ENCODE data around the gene RAB3D. TPM values are rescaled to one million over a fixed set of nuclear protein-coding genes. Genes with fewer than 3 reads are reported as not detected.
A peak's percentile ranks its signal among the peaks of the same experiment; 100 is the strongest.

Gene RAB3D
- total RNA-seq, 1 experiment from 2014 or later = 1.3 TPM

GRCh38 chr19:11296264-11296663 is 43.2 kb downstream of the RAB3D start:
- DNase-seq (ENCODE audit: low read depth) = no peak

DNA sequence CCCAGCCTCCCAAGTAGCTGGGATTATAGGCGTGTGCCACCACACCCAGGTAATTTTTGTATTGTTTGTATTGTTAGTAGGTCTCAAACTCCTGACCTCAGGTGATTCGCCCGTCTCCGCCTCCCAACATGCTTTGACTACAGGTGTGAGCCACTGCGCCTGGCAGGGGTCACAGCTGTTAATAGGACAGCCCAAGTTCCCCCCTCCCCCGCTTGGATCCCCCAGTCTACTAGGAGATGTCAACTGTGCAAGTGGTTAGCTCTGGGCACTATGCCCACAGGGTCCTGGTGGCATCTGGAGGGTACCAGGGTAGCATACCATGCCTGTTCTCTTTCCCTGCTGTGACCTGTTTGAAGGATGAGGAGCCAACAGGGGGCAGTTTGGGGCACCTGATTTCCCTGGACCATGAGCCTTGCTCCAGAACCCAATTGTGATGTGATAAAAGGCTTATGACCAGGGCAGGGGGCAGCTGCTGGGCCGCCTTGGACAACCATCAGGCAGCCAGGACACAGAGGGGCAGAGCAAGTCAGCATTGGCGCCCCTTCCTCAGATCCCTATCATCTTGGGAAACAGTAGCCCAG is 43.7 kb downstream of the RAB3D start, which contains the start of gene TSPAN16:
TSPAN16 (plus strand) TSS at position 496 of the 581 bp plus-strand sequence. CDS start 138 bp downstream, outside the sequence.
- no peak for DNase-seq (ENCODE audit: low read depth)

- DNase-seq (ENCODE audit: low read depth) = no peak
Measured at GRCh38 chr19:11295180-11295579, 44.3 kb downstream of the RAB3D start.

GRCh38 chr19:11293433-11294389 is 45.7 kb downstream of the RAB3D start:
- DNase-seq (ENCODE audit: low read depth) = peak; percentile 93

DNA sequence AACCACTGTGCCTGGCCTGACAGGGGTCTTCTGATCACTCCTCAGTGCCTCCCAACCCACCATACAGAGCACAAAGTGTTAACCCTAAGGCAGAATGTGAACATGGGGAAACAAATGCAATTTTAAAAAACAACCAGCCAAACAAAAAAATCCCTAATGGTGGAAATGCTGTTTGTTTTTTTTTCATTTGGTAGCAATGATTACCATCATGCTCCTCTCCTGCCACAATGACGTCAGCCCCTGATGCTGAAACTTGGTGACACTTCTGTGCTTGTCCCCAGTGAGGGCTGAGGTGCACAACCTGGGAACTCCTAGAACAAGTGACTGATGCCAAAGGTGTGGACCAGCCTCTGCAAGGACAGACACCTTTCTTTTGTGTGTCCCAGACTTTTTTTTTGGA is 47.5 kb downstream of the RAB3D start:
- DNase-seq (ENCODE audit: low read depth) = no peak

- no peak for DNase-seq (ENCODE audit: low read depth)
Measured at GRCh38 chr19:11291415-11291814, 48.0 kb downstream of the RAB3D start.

- no peak for DNase-seq (ENCODE audit: low read depth)
Measured at GRCh38 chr19:11290256-11290655, 49.2 kb downstream of the RAB3D start.

- no peak for DNase-seq (ENCODE audit: low read depth)
Measured at GRCh38 chr19:11288349-11288748, 51.1 kb downstream of the RAB3D start.

DNA sequence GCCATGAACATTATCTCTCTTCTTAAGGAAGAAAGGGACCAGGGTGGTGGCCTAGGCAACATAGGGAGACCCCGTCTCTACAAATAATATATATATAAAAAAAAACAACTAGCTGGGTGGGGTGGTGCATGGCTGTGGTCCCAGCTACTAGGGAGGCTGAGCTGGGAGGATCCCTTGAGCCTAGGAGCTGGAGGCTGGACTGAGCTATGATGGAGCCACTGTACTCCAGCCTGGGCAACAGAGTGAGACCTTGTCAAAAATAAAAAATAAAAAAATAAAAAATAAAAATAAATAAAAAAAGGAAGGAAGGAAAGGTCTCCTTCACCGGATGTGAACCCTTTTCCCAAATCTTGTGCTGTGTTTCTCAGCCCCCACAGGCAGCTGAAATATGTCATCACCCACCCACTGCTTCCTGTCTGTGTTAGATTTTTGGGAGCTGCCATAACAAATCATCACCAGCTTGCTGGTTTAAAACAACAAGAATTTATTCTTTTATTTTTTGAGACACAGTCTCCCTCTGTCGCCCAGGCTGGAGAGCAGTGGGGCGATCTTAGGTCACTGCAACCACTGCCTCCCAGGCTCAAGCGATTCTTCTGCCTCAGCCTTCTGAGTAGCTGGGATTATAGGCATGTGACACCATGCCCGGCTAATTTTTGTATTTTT is 53.0 kb downstream of the RAB3D start:
- no peak for DNase-seq (ENCODE audit: low read depth)

- DNase-seq (ENCODE audit: low read depth) = no peak
Measured at GRCh38 chr19:11284515-11284914, 54.9 kb downstream of the RAB3D start.

GRCh38 chr19:11281356-11282049 is 58.0 kb downstream of the RAB3D start:
- DNase-seq (ENCODE audit: low read depth) = no peak

GRCh38 chr19:11279505-11280236 is 59.8 kb downstream of the RAB3D start:
- DNase-seq (ENCODE audit: low read depth) = peak; percentile 35

DNA sequence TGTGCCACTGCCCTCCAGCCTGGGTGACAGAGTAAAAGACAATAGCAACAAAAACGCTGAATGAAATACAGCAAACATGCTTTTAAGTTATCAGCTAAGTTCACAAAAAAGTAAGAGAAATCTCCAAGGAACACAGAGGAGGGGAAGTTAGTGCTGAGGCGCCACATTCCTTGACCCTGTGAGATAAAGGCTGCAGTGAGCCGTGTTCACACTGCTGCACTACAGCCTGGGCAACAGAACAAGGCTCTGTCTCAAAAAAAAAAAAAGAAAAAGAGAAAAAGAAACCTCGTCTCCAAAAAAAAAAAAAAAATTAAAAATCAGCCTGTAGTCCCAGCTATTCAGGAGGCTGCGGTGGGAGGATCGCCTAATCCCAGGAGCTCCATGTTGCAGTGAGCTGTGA is 60.8 kb downstream of the RAB3D start:
- DNase-seq (ENCODE audit: low read depth) = no peak

GRCh38 chr19:11274533-11275086 is 64.8 kb downstream of the RAB3D start:
- no peak for DNase-seq (ENCODE audit: low read depth)

- DNase-seq (ENCODE audit: low read depth) = no peak
Measured at GRCh38 chr19:11273989-11274388, 65.5 kb downstream of the RAB3D start.

DNA sequence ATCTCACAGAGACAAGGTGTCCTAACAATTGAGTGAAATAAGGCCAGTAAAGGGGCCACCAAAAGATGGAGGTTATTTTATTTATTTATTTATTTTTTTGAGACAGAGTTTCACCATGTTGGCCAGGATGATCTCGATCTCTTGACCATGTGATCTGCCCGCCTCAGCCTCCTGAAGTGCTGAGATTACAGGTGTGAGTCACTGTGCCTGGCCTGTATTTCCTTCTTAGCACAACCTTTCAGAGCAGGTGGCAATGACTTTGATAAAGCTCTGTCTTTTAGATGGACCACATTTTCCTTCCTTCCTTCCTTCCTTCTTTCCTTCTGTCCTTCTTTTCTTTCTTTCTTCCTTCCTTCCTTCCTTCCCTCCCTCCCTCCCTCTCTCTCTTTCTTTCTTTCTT is 66.2 kb downstream of the RAB3D start:
- DNase-seq (ENCODE audit: low read depth) = no peak

Measured in LHCN-M2 (cell line).